MCF 10A (cell line): ENCODE data around the gene MAPKAP1. TPM values are rescaled to one million over a fixed set of nuclear protein-coding genes. Genes with fewer than 3 reads are reported as not detected.

Source experiments
- BruUV-seq: library from RNA; stranded (reverse); fragments of 400-500 nt; replicated peaks from 2 replicates; lab custom pipeline; 2021; lab: Mats Ljungman, UMichigan
- CTCF ChIA-PET: fragments of 300-600 bp; sonication (Branson Sonifier 250); formaldehyde crosslinking; extraction: SDS; loops from one replicate; lab custom pipeline; 2021; ENCODE audit warnings: antibody characterized with exemption, inconsistent platforms; lab: Yijun Ruan, JAX
- POLR2A ChIA-PET: fragments of 300-600, 350-650 bp; sonication (Branson Sonifier 250); formaldehyde crosslinking; extraction: SDS; loops from one replicate; lab custom pipeline; 2020; ENCODE audit warnings: antibody characterized with exemption, inconsistent platforms; lab: Yijun Ruan, JAX
- DNase-seq: peaks from one replicate; pipeline ENCODE4 v3.0.0-alpha.2; 2018; ENCODE audit not compliant: unreplicated experiment
- H3K27ac Mint-ChIP-seq: one replicate; pipeline ENCODE4 v1.8.0; 2022; ENCODE audit warnings: mild to moderate bottlenecking, low read depth, mixed read lengths; ENCODE audit not compliant: unreplicated experiment
- H3K27me3 Mint-ChIP-seq: one replicate; pipeline ENCODE4 v1.8.0; 2022; ENCODE audit warnings: mixed read lengths; ENCODE audit not compliant: insufficient read depth, unreplicated experiment
- H3K36me3 Mint-ChIP-seq: one replicate; pipeline ENCODE4 v1.8.0; 2022; ENCODE audit warnings: mild to moderate bottlenecking, moderate library complexity, mixed read lengths; ENCODE audit not compliant: insufficient read depth, unreplicated experiment
- H3K4me1 Mint-ChIP-seq: one replicate; pipeline ENCODE4 v1.8.0; 2022; ENCODE audit warnings: mixed read lengths; ENCODE audit not compliant: insufficient read depth, unreplicated experiment
- H3K4me3 Mint-ChIP-seq: one replicate; pipeline ENCODE4 v1.8.0; 2022; ENCODE audit warnings: mild to moderate bottlenecking, moderate library complexity, mixed read lengths; ENCODE audit not compliant: unreplicated experiment
- H3K9me3 Mint-ChIP-seq: one replicate; pipeline ENCODE4 v1.8.0; 2022; ENCODE audit warnings: mixed read lengths; ENCODE audit not compliant: unreplicated experiment
- CTCF ChIP-seq: fragments of 200-600 bp; IDR thresholded peaks from one replicate; pipeline ENCODE4 v1.8.0; 2022; ENCODE audit warnings: antibody characterized with exemption, mild to moderate bottlenecking; ENCODE audit not compliant: unreplicated experiment
- intact Hi-C: fragments of 100-400 bp; cut with micrococcal nuclease; formaldehyde crosslinking; loops from 2 replicates; pipeline ENCODE4 v1.14.1; 2022
- total RNA-seq: library from RNA; stranded (reverse); gene quantifications from 2 replicates; pipeline ENCODE4 v1.2.3, GENCODE V29; 2022

The MAPKAP1 gene
- total RNA-seq, 1 experiment from 2014 or later: 74.9 TPM

- TF ChIP-seq CTCF: no peak
- no TSS peak for BruUV-seq
- no peaks in the 10 kb centered on the region for H3K9me3 Mint-ChIP-seq
- intact Hi-C loops: no loop called here
- H3K27ac Mint-ChIP-seq: no peak overlapping the region
- H3K36me3 Mint-ChIP-seq: peaks cover 13% of the 10 kb centered on the region
- ChIA-PET CTCF (interaction anchor here (1.4 kb wide), 1 partner anchor 252 kb away, joined by 4 read pairs; no protein-coding TSS in a partner anchor), POLR2A (interaction anchor here (2.3 kb wide), 1 partner anchor 10 kb away, joined by 7 read pairs; no protein-coding TSS in a partner anchor)
- H3K27me3 Mint-ChIP-seq: no peaks in the 10 kb centered on the region
- DNase-seq: peak; percentile 30
- H3K4me1 Mint-ChIP-seq: peaks cover 8% of the 10 kb centered on the region
- H3K4me3 Mint-ChIP-seq: no peak overlapping the region
Measured at GRCh38 chr9:125659954-125660353, 47.1 kb downstream of the MAPKAP1 start.

GRCh38 chr9:125659201-125659840 is 47.7 kb downstream of the MAPKAP1 start:
- Mint-ChIP-seq H3K4me3 (no peak overlapping the region), H3K27me3 (no peaks in the 10 kb centered on the region), H3K4me1 (peaks cover 8% of the 10 kb centered on the region), H3K9me3 (no peaks in the 10 kb centered on the region), H3K27ac (no peak overlapping the region), H3K36me3 (peaks cover 10% of the 10 kb centered on the region)
- ChIA-PET CTCF (interaction anchor here (0.5 kb wide), 1 partner anchor 10 kb away, joined by 5 read pairs; no protein-coding TSS in a partner anchor), POLR2A (interaction anchor here (0.9 to 1.1 kb wide), 2 partner anchors 10 to 11 kb away, joined by 3 read pairs; no protein-coding TSS in a partner anchor)
- intact Hi-C loops: no loop called here
- TF ChIP-seq CTCF: no peak
- no peak for DNase-seq
- BruUV-seq: no TSS peak

GRCh38 chr9:125656560-125656959 is 50.4 kb downstream of the MAPKAP1 start:
- Mint-ChIP-seq H3K27me3 (no peaks in the 10 kb centered on the region), H3K27ac (no peak overlapping the region), H3K9me3 (no peaks in the 10 kb centered on the region), H3K4me1 (no peaks in the 10 kb centered on the region), H3K4me3 (no peak overlapping the region), H3K36me3 (peaks cover 15% of the 10 kb centered on the region)
- intact Hi-C loops: no loop called here
- no TSS peak for BruUV-seq
- DNase-seq: no peak
- no peak for TF ChIP-seq CTCF
- ChIA-PET POLR2A (interaction anchor here (0.6 to 0.9 kb wide), 2 partner anchors 18 to 455 kb away, joined by 3 read pairs; no protein-coding TSS in a partner anchor), CTCF (no interaction called here)

- Mint-ChIP-seq H3K27ac (no peak overlapping the region), H3K36me3 (peaks cover 15% of the 10 kb centered on the region), H3K4me3 (no peak overlapping the region), H3K4me1 (no peaks in the 10 kb centered on the region), H3K27me3 (no peaks in the 10 kb centered on the region), H3K9me3 (no peaks in the 10 kb centered on the region)
- intact Hi-C loops: no loop called here
- ChIA-PET POLR2A (interaction anchor here (0.6 to 0.9 kb wide), 2 partner anchors 19 to 454 kb away, joined by 3 read pairs; no protein-coding TSS in a partner anchor), CTCF (no interaction called here)
- no peak for DNase-seq
- no peak for TF ChIP-seq CTCF
- BruUV-seq: no TSS peak
Measured at GRCh38 chr9:125655691-125656410, 51.2 kb downstream of the MAPKAP1 start.
